A549 (cell line): ENCODE data around the gene ICE2. TPM values are rescaled to one million over a fixed set of nuclear protein-coding genes. Genes with fewer than 3 reads are reported as not detected.

ENCODE experiments used
- ATAC-seq, 2 experiments: fragments of 200-7000 bp in 1 of 2; fragments of >200 bp in 1 of 2; cut with Nextera tagmentation in 1 of 2; cut with Tn5 transposase in 1 of 2; 3 replicates each; pipeline versions ENCODE4 v1.8.0 to v1.9.1; 2018 to 2020; ENCODE audit warnings: mild to moderate bottlenecking in 1 of 2, moderate library complexity in 1 of 2
- CTCF ChIA-PET: fragments of 300-600 bp; sonication (Branson Sonifier 250); formaldehyde crosslinking; extraction: SDS; loops from one replicate; lab custom pipeline; 2021; ENCODE audit warnings: antibody characterized with exemption, inconsistent platforms; lab: Yijun Ruan, JAX
- POLR2A ChIA-PET: fragments of 350-600 bp; formaldehyde crosslinking; extraction: SDS; loops from one replicate; lab custom pipeline; 2021; ENCODE audit warnings: antibody characterized with exemption, inconsistent platforms; lab: Yijun Ruan, JAX
- DNase-seq, 2 experiments: peaks; one replicate each; pipeline versions ENCODE4 v3.0.0 to v3.0.0-alpha.2; 2011 to 2016; ENCODE audit warnings: low read depth in 1 of 2, low spot score in 1 of 2
- FAIRE-seq: peaks from 2 replicates; lab custom pipeline; 2011; peaks lifted over from hg19 to GRCh38; lab: Jason Lieb, UNC
- H3K27ac ChIP-seq, 2 experiments: fragments of >200 bp; sonication (Bioruptor Twin); formaldehyde crosslinking; 3 replicates each; pipeline ENCODE4 v1.5.1; 2016 to 2017
- H3K4me1 ChIP-seq: fragments of >200 bp; sonication (Bioruptor Twin); formaldehyde crosslinking; 3 replicates; pipeline ENCODE4 v1.6.1; 2016
- H3K4me2 ChIP-seq: fragments of >200 bp; sonication (Bioruptor Twin); formaldehyde crosslinking; 3 replicates; pipeline ENCODE4 v1.6.1; 2016
- H3K4me3 ChIP-seq: fragments of >200 bp; sonication (Bioruptor Twin); formaldehyde crosslinking; 3 replicates; pipeline ENCODE4 v1.5.1; 2016
- H3K9me3 ChIP-seq: fragments of >200 bp; sonication (Bioruptor Twin); formaldehyde crosslinking; 3 replicates; pipeline ENCODE4 v1.6.1; 2016
- ATOH8 ChIP-seq: fragments of 250-450 bp; sonication (Bioruptor Pico); IDR thresholded peaks from 2 replicates; pipeline ENCODE4 v1.5.0; 2020; ENCODE audit warnings: low read depth, mild to moderate bottlenecking, moderate library complexity
- BCL3 ChIP-seq: fragments of >200 bp; sonication (Bioruptor Twin); formaldehyde crosslinking; IDR thresholded peaks from 3 replicates; pipeline ENCODE4 v1.6.1; 2016
- CEBPB ChIP-seq, 2 experiments: fragments of >200 bp in 1 of 2; sonication (Bioruptor Twin) in 1 of 2; formaldehyde crosslinking in 1 of 2; IDR thresholded peaks; 2 replicates each; pipeline ENCODE4 v1.6.1; 2012 to 2016
- CHD2 ChIP-seq: fragments of 150-350 bp; IDR thresholded peaks from 2 replicates; pipeline ENCODE4 v1.6.1; 2014; ENCODE audit warnings: low read length; ENCODE audit not compliant: partially characterized antibody
- EHMT2 ChIP-seq: fragments of 200-600 bp; sonication (generic); IDR thresholded peaks from 2 replicates; pipeline ENCODE4 v1.6.1; 2016; ENCODE audit warnings: antibody characterized with exemption, low read depth, mild to moderate bottlenecking, moderate library complexity
- ESRRA ChIP-seq: fragments of 150-350 bp; IDR thresholded peaks from 2 replicates; pipeline ENCODE4 v1.6.1; 2014; ENCODE audit warnings: mild to moderate bottlenecking, low read length, borderline replicate concordance
- HES2 ChIP-seq: fragments of >200 bp; sonication (Bioruptor Twin); formaldehyde crosslinking; IDR thresholded peaks from 2 replicates; pipeline ENCODE4 v1.6.1; 2016
- HEYL ChIP-seq: fragments of 250-450 bp; sonication (Bioruptor Pico); IDR thresholded peaks from 2 replicates; pipeline ENCODE4 v1.8.0; 2021; ENCODE audit warnings: mild to moderate bottlenecking, moderate library complexity
- HOXA7 ChIP-seq: fragments of 250-450 bp; sonication (Bioruptor Pico); IDR thresholded peaks from 2 replicates; pipeline ENCODE4 v1.5.0; 2020; ENCODE audit warnings: mild to moderate bottlenecking, moderate library complexity
- HOXB13 ChIP-seq: fragments of 250-450 bp; sonication (Bioruptor Pico); IDR thresholded peaks from 2 replicates; pipeline ENCODE4 v1.5.0; 2020; ENCODE audit warnings: low read depth, mild to moderate bottlenecking, moderate library complexity
- JUN ChIP-seq, 2 experiments: fragments of >200 bp; sonication (Bioruptor Twin); formaldehyde crosslinking; IDR thresholded peaks; 2 replicates in 1 of 2; 3 replicates in 1 of 2; pipeline ENCODE4 v1.6.1; 2016 to 2017
- JUNB ChIP-seq: fragments of >200 bp; sonication (Bioruptor Twin); formaldehyde crosslinking; IDR thresholded peaks from 2 replicates; pipeline ENCODE4 v1.6.1; 2016
- KDM1A ChIP-seq: fragments of 200-600 bp; sonication (generic); IDR thresholded peaks from 2 replicates; pipeline ENCODE4 v1.6.1; 2016; ENCODE audit warnings: low read depth, mild to moderate bottlenecking
- KDM5A ChIP-seq: fragments of 200-600 bp; sonication (generic); IDR thresholded peaks from 2 replicates; pipeline ENCODE4 v1.6.1; 2016; ENCODE audit warnings: antibody characterized with exemption, mild to moderate bottlenecking
- MAZ ChIP-seq: fragments of 150-350 bp; IDR thresholded peaks from 2 replicates; pipeline ENCODE4 v1.6.1; 2014; ENCODE audit warnings: antibody characterized with exemption, low read depth, low read length, borderline replicate concordance
- MYC ChIP-seq: IDR thresholded peaks from 2 replicates; pipeline ENCODE4 v1.6.1; 2012; ENCODE audit warnings: mild to moderate bottlenecking, inconsistent platforms, low read length, improper control_type of control experiment, borderline replicate concordance
- NR3C1 ChIP-seq: fragments of >200 bp; sonication (Bioruptor Twin); formaldehyde crosslinking; IDR thresholded peaks from 3 replicates; pipeline ENCODE4 v1.6.1; 2017
- RARB ChIP-seq: fragments of 250-450 bp; sonication (Bioruptor Pico); IDR thresholded peaks from 2 replicates; pipeline ENCODE4 v1.8.0; 2021; ENCODE audit warnings: mild to moderate bottlenecking, moderate library complexity
- RCOR1 ChIP-seq: fragments of 150-350 bp; IDR thresholded peaks from 2 replicates; pipeline ENCODE4 v1.6.1; 2014; ENCODE audit warnings: antibody characterized with exemption, low read length, low read depth
- REST ChIP-seq: fragments of 200-600 bp; sonication (generic); IDR thresholded peaks from 2 replicates; pipeline ENCODE4 v1.6.1; 2016; ENCODE audit warnings: antibody characterized with exemption, mild to moderate bottlenecking, moderate library complexity
- SMC3 ChIP-seq: fragments of >200 bp; sonication (Bioruptor Twin); formaldehyde crosslinking; IDR thresholded peaks from 3 replicates; pipeline ENCODE4 v1.6.1; 2018; ENCODE audit warnings: inconsistent platforms
- TFCP2L1 ChIP-seq: fragments of 250-450 bp; sonication (Bioruptor Pico); IDR thresholded peaks from 2 replicates; pipeline ENCODE4 v1.5.0; 2021; ENCODE audit warnings: mild to moderate bottlenecking
- USF2 ChIP-seq: fragments of 450-650 bp; IDR thresholded peaks from 2 replicates; pipeline ENCODE4 v1.6.1; 2014; ENCODE audit warnings: antibody characterized with exemption
- WGBS: methylation state at CpG from one replicate; pipeline ENCODE4 v1.1.6; 2017; ENCODE audit errors: missing lambda C conversion rate; 5-methylcytosine and 5-hydroxymethylcytosine counted together
- polyA plus RNA-seq, 4 experiments: library from polyadenylated mRNA; depleted of rRNA in 3 of 4; stranded (reverse); fragments of >200 nt; fragmentation: RNase III in 1 of 4; extraction: RNeasy Plus Mini Kit Qiagen cat#74134 plus additional on column Dnase treatment in 1 of 4; gene quantifications; 2 replicates in 3 of 4; 3 replicates in 1 of 4; pipeline ENCODE4 v1.2.3, GENCODE V29; 2011 to 2017

The ICE2 gene
- polyA plus RNA-seq, 2 of the 4 experiments (the other 2 are of a cell fraction): 43.1 to 87.6 TPM

- no peak for TF ChIP-seq SMC3
- TF ChIP-seq KDM1A: no peak
- no peak for TF ChIP-seq CEBPB (IDR thresholded peaks at IDR 0.05)
- TF ChIP-seq REST: 0 out of 2 replicates have a peak, but pooled peaks have one; percentile 28
- 0 out of 2 replicates have a peak, but pooled peaks have one; percentile 48 for TF ChIP-seq RARB (CRISPR knock-in tag)
- no peak for TF ChIP-seq HOXB13 (CRISPR knock-in tag)
- peak; percentile 75; the same call in 1 of the 2 replicates for TF ChIP-seq HOXA7 (CRISPR knock-in tag)
- TF ChIP-seq USF2: 0 out of 2 replicates have a peak, but pooled peaks have one; percentile 8
- no peak for TF ChIP-seq JUNB
- no peak for TF ChIP-seq RCOR1
- TF ChIP-seq JUN (IDR thresholded peaks at IDR 0.05): 0 out of 5 replicates have a peak, but pooled peaks of 1 of the 2 experiments have one; percentile 4
These were observed 94.3 kb downstream of the ICE2 start (continued) for GRCh38 chr15:60384526-60385126.

- DNase-seq: no peak
- ChIA-PET CTCF (interaction anchor here (0.7 to 5.3 kb wide), 6 partner anchors 9 to 137 kb away, joined by 3 to 19 read pairs (median 4); no protein-coding TSS in a partner anchor), POLR2A (interaction anchor here (3.5 kb wide), 1 partner anchor 14 kb away, joined by 20 read pairs; the partner anchor contains the start of gene ANXA2)
- peak overlapping the region; percentile 94 for H3K4me2 ChIP-seq
- FAIRE-seq: no peak
- WGBS: 39% methylated on average over 3 of the region's 3 CpGs
- no peaks in the 10 kb centered on the region for H3K9me3 ChIP-seq
- ATAC-seq: no peak
- peak overlapping the region; percentile 90; a peak in 5 of 6 replicates for H3K27ac ChIP-seq
- TF ChIP-seq KDM5A (no peak), HOXA7 (CRISPR knock-in tag) (no peak; the same call in 1 of the 2 replicates), CHD2 (no peak), TFCP2L1 (CRISPR knock-in tag) (no peak), MAZ (no peak), EHMT2 (no peak), HES2 (no peak), RARB (CRISPR knock-in tag) (no peak), HEYL (no peak), ATOH8 (no peak), HOXB13 (CRISPR knock-in tag) (no peak), MYC (no peak), BCL3 (no peak), ESRRA (no peak), NR3C1 (no peak)
- peaks cover 100% of the 10 kb centered on the region for H3K4me1 ChIP-seq
- H3K4me3 ChIP-seq: peak overlapping the region; percentile 0; the same call in 1 of the 3 replicates
These were observed 94.9 kb downstream of the ICE2 start for GRCh38 chr15:60384053-60384452.
